M059J (cell line): ENCODE data around the gene CCDC47. TPM values are rescaled to one million over a fixed set of nuclear protein-coding genes. Genes with fewer than 3 reads are reported as not detected.
"Not testable (repeated sequence)": the region's sequence is repeated elsewhere in the genome, so short reads cannot be mapped to it uniquely, and the experiment has no call there.

Source experiments
- DNase-seq: peaks from one replicate; pipeline ENCODE4 v3.0.0-alpha.2; 2012; ENCODE audit warnings: low read depth
- total RNA-seq: library from RNA; depleted of rRNA; stranded (reverse); fragments of >200 nt; shearing (Covaris generic); gene quantifications from 2 replicates; pipeline ENCODE4 v1.2.3, GENCODE V29; 2014

Gene CCDC47
- total RNA-seq, 1 experiment from 2014 or later = 64.1 TPM

DNA sequence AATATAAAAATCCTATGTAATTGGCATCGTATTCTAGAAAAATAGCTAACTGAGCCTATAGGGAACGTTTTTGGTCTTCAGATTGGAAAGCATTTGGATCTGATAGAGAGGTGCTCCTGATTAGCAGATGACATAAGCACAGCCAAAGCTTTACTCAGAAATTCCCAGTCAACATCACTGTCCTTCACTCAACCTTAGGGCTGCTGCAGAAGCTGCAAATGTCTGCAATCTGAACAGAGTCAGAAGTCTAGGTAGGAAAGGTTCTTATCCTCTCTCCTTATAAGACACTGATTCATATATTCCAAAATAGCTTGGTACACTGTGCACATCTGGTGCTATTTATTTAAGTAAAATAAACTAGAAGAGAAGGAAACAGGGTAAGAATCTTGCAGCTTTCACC, 51.0 kb downstream of the CCDC47 start:
- no peak for DNase-seq

DNA sequence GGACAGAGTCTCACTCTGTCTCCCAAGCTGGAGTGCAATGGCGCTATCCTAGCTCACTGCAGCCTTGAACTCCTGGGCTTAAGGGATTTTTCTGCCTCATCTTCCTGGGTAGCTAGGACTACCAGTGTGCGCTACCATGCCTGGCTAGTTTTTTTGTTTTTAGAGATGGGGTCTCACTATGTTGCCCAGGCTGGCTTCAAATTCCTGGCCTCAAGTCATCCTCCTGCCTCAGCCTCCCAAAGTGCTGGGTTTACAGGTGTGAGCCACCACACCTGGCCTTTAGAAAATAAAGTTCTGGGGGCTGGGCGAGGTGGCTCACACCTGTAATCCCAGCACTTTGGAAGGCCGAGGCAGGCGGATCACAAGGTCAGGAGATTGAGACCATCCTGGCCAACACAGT, 53.2 kb downstream of the CCDC47 start:
- not testable (repeated sequence) for DNase-seq

DNA sequence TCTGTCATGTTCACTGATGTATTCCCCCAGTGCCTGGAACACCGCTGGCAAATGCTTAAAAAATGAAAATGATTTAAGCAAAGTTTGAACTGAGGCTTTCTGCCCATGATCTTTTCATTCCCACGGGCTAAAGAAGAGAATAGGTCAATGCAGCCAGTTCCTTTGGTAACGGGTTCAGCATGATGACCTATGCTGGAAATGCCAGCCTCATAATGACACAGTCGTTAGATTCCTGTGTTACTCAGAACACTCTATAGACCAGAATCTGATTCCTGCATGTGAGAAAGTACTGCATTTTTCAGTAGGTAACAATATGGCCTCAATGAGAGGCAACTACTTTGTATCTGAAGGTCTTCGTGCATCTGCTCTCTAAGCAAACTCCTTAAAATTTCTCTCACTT, 54.4 kb downstream of the CCDC47 start:
- no peak for DNase-seq

DNA sequence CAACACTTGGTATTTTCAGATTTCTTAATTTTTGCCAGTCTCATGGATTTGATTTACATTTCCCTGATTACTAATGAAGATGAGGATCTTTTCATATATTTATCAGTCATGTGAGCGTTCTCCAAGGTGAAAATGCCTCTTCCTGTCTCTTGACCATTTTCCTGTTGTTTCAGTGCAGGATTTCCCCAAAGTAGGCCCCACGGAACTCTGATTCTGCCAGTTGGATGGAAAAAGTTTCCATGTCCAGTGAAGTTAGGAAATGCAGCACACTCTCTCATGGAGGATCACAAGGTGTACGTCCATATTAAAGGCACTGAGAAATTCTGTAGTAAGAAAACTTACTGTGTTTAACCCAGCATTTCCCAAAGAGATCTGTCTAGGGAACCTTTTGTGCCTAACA, 57.0 kb downstream of the CCDC47 start:
- no peak for DNase-seq

DNA sequence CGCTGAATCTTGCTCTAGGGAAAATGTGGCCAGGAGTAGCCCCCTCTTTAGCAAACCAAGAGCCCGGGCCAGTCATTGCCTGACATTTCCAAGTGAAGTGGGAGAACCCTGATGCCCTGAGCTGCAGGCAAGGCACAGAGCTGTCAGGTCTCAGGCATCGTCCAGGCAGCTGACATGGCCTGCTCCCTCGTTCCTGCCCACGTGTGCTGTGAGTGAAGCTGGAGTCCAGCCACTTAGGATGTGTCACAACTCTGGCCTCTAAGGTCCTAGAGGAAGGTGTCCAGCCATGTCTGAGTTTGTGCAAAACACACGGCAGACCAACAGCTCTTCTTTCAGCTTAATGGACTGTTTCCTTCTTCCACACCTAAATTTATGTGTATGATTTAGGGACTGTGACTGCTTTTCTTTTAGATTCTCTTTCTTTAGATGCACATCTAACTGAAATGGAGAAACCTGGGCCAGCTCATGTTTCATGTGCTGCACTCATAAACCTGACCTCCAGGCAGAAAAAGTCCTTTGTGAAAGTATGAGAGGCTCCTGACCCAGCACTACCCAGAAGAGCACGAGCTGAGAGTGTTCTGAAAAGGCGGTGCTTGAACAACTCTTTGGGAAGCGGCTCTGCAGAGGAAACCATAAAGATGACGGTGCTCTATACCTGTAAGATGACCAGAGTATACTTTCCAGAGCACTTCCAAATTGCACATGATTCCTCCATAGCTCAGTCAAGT, 58.7 kb downstream of the CCDC47 start:
- DNase-seq = peak; percentile 37

DNA sequence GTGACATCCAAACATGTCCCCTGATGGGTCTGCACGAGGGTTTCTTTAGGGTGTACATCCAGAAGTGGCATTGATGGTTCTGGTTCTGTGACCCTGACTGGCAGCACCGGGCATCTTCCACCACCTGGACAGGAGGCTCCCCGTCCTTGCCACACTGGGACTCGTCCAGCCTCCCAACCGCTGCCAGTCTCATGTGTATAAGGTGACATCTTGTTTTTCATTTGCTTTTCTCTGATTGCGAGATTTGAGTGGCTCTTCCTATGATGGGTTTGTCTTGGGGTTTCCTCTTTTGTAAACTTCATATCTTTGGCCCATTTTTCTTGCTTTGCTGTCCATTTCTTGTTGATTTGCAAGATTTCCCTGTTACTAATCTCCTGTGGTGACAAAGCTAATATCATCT, 64.3 kb downstream of the CCDC47 start:
- DNase-seq = no peak

DNA sequence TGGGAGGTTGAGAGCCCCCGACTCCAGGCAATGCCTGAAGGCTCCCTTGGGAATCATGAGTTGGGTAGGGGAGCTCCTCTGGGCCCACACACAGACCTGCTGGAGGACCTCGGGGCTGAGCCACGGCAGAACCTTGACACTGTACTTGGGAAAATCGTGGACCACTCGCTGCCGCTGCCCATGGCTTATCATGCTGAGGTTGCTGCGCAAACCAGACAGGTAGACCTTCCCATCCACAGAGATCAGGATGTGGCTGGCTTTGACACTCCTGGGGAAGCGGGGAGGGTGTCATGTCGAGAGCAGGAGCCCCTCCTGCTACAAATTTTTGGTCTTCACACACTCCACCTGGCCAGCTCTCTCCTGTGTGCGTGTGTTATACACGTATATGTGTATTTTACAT, 66.2 kb downstream of the CCDC47 start:
- DNase-seq = no peak

DNA sequence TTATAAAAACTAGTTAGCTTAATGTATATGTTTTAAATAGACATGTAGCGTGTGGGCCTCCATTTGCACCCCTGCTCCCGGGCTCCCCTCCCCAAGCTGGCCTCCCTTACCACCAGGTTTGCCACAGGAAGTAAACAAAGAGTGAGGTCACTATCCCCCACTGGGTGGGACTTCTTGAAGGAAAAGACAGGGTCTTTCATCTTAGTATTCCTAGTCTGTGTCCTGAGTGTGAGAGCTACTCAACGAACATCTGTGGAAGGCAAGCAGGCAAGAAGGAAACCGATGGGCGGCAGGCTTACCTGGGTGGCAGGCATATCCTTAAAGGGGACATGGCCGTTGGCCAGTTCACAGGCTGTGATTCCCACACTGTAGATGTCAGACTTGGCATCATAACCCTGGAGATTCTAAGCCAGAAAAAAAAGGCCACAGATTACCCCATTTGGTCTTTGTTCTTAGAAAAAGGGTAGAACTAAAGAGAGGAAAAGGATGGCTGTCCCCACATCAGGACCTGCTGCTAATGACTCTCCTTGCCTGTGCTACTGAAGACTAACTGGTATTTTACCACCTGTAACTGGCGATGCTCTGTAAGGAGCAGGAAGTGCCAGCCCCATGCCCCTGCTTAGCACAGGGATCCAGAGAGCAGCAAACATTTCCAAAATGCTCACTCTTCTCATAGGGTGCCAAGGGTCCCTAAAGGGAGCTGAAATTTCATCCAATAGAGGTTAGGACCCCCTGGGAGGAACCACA, 66.9 kb downstream of the CCDC47 start:
- no peak for DNase-seq

DNA sequence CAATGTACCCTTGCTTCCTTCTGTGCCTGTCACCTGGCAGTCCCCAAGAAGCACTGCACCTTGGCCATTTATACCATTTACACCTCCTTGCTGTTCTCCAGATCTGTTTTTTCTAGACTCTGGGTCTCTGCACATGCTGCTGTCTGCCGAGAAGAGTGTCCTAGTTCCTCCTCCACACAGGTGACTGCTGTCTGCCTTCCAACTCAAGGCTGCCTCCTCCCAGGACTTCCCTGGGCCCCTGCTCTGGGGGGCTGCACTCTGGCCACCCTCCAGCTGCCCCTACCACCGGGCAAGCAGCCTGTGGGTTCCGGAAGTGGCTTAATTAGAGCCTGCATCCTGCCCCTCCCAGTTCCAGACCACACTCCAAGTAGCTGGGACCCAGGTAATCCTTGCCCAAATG, 67.7 kb downstream of the CCDC47 start:
- no peak for DNase-seq

DNA sequence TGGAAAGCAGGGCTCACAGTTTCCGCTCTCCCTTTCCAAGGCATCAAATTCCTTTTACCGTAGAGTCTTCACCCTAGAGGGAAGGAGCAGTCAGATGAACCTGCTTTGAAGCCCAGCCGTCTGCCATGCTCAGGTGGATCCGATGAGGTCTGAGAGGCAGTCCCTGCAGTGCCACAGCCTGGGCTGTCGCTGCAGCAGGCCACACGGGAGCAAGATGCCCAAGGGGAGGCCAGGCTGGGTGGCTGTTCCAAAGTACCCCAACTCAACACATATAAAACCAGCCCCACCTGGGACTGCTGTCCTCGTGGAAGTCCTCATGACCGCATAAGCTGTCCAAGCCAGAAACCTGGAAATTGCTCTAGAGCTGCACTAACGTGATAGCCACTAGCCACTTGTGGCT, 68.6 kb downstream of the CCDC47 start:
- DNase-seq = no peak

DNA sequence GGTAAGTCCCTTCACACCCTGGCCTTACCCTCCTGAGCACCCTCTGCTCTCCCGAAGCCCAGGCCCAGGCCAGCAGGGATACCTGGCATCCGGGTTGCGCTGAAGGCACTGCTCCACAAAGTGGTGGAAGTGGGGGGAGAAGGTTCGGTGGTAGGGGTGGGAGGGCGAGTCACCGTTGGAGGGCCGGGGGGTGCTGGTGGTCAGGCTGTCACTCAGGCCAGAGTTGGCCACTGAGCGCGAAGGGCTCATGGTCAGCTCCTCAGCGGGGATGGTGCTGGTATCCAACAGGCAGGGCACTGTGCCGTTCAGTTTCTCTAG, 69.2 kb downstream of the CCDC47 start:
- DNase-seq = no peak

DNA sequence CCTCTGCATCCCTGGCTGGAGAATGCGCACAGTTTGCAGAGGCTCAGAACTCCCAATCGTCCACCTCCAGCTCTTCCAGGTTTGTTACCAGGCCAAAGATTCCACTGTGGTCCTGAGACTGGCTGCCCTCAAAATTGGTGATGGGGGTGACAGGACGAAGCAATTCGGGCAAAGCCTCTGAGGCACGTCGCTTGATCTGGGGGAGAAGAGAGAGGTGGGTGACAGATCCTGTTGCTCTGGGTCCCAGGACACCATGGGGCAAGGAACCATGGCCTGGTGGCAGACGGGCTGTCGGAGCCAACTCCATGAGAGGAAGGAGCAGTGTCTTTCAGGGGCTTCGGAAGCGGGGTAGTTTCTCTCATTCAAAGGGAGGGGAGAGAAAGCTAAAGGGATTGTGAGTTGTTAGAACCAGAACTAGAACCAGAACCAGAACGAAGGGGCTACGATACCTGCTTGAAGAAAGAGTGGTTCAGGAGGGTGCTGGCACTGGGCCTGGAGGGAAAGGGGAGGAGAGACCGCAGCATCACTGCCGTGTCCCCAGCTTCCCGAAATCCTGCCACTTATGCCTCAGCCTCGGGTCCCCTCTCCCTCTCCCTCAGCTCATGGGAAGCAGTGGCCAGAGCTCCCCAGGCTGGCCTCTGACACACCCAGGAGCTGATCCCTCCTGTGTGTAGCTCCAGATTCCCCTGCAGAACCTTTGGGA, 69.7 kb downstream of the CCDC47 start:
- no peak for DNase-seq

DNA sequence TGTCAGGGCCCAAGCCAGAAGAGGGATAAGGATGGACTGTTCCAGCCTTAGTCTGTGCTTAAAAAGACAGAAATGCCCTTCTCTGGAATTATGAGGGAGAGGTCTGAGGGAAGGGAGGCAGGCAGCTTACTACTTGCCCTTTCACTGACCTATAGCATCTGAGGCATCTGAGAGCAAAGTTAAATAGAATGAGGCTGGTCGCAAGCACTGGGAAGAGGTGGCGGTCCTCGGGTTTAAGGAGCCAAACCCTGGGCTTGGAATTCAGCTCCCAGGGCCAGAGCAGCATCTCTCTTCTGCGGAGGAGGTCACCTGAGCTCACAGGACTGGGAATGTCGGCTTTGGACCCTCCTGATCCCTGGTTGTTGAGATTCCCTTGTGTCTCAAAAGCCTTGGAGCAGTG, 70.4 kb downstream of the CCDC47 start:
- DNase-seq = no peak

DNA sequence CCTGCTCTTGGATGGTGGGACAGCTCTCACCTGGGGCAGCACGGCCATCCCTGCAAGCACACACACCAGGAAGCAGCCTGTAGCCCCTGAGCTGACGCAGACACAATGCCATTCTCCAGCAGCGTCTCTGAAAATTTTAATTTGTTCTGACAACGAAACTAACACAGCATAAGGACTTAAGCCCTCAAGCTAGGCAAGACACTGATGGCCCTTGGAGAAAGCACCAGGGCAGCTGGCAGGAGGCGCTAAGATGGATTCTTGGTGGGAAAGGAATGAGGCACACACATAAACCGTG, 70.7 kb downstream of the CCDC47 start:
- DNase-seq = no peak

DNA sequence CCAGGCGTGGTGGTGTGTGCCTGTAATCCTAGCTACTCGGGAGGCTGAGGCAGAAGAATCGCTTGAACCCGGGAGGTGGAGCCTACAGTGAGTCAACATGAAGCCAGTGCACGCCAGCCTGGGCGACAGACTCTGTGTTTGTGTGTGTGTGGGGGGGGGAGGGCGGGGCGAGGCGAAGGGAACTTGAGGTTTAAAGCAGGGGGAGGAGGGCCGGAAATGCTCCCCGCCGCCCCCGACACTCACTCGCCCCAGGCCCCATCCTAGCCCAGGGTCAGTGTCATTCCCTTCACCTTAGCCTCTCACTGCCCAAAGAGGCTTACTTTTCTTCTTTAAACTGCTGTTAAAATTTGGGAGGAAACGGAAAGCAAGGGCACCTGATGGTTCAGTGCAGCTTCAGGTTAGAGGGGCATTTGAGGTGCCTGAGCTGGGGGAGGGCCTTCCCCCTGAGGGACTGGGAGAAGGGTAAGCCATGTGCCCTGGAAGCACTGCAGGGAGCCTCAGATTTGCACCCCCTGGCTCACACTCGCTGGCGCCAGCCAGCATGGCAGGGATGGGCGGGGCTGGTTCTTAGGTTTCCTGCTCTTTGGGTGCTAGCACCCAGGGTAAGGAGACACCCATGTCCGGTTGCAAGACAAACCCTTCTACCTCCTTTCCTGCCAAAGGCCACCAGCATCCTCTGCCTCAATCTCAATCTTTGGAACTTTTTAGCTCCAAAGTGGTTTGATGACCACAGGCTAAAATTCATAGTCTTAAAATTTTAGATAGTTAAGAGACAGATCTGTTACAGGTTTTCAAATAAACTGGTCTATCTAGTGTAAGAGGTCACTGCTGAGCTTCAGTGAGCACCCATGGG, 71.3 kb downstream of the CCDC47 start:
- no peak for DNase-seq

DNA sequence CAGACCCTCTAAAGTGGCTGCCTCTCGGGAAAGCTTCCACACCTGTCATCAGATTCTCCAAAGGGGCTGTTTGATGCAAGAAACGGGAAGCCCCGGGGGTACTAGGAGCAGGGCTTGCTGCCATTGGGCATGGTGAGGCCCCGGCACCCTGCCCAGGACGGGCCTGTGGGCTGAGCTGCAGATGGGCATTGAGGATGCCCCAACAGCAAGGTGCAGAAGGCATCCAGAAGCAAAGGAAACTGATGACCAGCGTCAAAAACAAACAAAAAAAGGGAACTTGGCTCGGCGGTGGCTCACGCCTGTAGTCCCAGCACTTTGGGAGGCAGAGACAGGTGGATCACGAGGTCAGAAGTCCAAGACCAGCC, 72.0 kb downstream of the CCDC47 start:
- DNase-seq = no peak

DNA sequence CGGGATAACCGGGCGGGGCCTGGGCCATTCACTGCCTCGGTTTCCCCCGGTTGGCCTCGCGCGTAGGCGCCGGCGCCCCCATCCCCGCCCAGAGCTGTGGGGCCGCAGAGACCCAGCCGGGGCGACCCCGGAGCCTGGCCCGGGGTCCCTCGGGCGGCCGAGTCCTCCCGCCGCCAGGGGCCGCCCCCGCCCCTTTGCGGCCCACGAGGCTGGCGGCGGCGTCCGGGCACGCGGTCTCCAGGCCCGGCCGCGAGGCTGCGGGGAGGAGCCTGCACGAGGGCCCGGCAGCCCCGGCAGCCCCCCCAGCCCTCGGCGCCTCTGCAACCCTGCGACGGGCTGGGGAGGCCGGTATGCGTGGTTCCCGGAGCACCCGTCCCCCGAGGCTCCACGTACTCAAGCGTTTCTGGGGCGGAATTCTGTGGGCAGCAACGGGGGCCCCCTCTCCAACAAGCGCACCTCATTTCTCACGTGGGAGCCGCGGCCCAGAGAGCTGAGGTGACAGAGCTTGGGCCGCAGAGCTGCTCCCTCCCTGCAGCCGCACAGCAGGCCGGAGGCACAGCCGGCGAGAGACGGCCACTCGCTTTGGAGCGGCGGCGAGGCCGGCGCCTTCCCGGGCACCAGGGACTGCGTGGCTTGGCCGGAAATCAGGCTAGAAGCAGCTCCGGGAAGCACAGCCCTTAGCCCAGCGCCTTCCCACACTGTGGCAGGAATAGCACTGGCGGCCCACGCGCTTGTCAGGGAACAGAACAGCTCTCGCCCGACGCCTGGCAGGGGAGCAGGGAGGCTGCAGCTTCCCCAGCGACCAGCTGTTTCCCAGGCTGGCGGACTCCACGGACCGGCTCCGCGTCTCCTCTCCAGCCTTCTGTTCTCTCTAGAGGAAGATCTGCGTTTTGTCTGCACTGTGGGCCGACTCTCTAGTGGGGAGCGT, 72.6 kb downstream of the CCDC47 start:
- DNase-seq = no peak

DNA sequence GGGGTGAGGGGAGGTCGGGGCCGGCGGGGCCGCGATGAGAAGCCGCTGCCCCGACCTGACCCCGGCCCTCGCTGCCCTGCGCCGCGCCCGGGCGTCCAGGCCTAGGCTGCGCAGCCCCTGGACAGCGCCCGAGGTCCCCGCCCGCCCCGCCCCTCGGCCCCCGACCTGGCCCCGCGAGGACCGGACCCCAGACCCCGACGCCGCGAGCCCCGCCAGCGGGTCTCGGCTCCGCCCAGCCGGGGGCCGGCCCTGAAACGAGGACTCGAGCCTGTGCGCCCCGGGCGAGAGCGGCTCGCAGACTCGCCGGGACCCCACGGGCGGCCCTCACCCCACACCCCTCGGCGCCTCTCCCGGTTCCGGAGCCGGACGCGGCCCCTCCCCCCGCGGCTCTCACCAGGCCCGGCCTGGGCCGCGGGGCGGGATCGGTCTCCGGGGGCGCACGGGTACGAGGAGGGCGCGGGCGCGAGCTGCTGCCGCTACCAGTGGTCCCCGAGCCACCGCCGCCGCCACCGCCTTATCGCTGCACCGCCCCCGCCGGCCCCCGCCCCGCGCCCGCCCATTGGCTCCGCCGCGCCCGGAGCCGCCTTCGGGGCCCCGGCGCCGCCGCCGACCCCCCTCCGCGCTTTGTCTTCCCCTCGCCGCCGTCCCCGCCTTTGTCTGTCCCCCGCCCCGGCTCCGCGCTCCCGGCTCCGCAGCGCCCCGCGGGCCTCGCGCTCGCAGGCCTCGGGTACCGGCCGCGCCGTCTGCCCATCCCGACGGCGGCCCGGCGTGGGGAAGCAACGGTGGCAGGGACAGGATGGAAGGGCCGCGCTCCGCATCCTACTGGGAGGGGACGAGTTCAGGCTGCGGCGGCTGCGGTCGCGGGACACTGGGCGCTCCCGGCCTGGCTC, 73.5 kb downstream of the CCDC47 start, which contains the start of gene LIMD2:
Gene LIMD2, minus strand, starts transcription at position 488 of the 890 bp plus-strand sequence. CDS start 827 bp downstream, outside the sequence.
- peak; percentile 19 for DNase-seq

DNA sequence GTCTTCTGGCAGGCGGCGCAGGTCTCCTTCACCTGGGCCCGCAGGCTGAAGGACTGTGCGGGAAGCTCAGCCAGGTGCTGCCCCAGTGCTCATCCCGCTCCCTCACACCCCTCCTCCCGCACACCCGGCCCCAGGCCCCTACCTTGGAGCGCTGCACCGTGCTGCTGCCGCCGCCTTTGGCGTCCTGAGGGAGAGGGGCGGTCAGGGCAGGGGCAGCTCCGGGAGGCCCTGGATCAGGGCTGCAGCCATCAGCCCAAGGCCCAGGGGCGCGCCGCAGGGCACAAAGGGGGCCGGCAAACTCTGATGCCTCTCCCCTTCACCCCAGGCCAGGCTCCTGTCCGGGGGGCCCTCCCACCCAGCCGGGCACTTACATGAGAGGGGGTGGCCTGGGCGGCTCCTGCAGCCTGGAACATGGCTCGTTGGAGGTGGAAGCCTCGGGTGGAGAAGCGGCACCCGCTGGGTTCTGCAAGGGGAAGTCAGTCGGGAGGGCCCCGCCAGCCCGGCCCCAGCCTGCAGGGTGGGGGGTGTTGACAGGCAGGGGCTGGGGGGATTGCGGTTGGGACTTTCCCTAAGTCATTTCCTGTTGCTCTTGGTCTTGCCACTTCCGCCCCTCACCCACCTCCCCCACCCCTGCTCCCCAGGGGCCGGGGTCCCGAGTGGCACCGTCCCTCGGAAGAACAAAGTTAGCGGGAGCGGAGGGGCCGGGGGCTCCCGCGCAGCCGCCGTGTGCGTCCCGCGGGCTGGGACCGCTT, 74.3 kb downstream of the CCDC47 start:
- no peak for DNase-seq
